T-helper 22 cell (primary cell): ENCODE data around the gene ANKRD53.
A peak's percentile ranks its signal among the peaks of the same experiment; 100 is the strongest.

Source experiments
- DNase-seq: peaks from one replicate; pipeline ENCODE4 v3.0.0-alpha.2; 2020; ENCODE audit warnings: low read depth

ANKRD53 gene

DNA sequence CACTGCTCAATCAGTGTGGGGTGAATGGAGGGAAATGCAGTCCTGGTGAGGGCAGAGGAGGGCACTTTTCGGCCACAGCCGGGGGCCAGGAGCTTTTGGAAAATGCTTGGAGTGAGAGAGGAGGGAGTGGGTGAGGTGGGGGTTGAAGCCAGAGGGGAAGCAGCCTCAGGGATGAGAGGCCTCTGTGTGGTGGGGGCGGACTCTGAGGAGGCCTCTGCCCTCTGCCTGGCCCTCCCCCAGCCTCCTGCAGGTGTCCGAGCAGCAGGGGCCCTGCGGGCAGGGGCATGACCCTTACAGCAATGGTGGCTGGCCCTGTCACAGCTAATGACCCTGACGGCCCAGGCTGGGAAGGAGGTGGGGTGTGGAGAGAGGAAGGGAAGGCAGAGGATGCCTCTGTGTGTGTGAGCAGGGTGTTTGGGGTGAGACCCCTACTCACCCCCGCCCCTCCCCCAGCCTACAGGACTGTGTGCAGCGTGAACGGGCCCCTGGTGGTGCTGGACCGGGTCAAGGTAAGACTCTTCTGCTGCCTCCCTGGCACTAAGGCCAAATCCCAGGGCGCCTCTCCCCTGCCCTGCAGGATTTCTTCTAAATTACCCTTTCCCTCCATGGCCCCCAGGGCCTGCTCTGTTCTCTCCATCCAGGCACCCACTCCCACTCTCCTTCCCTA lies 35.1 kb upstream of the ANKRD53 start:
- no peak for DNase-seq

DNA sequence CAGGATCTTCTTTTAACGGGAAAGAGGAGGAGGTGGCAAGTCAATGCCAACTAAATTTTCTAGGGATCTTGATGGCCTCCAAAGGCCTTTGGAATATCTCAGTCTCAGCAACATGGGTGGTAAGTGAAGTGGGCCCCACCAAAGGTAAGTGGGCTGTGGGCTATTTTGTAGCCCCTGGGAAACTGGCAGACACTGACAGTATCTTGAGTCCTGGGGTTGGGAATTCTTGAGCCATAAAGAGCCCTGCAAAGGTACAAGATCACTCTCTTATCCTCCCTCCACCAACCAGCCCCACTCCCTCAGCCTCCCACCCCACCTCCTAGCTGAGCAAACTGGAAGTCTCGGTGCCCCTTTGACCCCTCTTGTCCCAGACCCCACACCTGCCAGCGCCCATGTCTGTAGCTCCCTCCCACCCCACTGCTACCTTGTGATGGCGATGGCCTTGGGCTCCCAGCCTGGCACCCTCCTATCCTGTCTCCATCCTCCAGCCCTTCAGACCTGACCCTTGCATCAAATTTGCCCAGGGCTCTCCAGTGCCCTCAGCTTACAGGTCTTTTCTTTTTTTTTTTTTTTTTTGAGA lies 34.2 kb upstream of the ANKRD53 start:
- no peak for DNase-seq

DNA sequence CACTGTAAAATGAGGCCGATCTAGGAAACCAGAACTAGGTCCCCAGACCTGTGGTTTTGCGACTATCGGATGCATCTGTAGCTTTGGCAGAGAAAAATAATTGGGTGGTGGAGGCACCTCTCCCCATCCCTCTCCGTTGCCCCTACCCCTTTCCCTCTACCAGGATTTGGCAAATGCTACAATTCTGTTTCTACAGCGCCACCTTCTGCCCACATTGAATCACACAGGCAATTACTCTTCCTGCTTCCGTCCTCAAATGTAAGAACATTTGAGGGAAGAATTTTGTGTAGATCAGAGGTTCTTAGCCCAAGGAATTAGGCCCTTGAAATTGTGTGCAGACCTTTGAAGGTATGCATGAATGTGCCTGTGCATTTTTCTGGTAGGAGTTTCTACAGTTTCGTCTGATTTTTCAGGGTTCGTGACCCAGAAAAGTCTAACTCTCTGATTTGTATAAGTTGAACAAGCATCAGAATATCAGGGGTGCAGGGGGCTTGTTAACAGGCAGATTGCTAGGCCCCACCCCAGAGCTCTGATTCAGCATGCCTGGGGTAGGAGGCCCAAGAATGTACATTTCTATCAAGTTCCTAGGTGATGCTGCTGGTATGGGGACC lies 31.5 kb upstream of the ANKRD53 start:
- DNase-seq = no peak

DNA sequence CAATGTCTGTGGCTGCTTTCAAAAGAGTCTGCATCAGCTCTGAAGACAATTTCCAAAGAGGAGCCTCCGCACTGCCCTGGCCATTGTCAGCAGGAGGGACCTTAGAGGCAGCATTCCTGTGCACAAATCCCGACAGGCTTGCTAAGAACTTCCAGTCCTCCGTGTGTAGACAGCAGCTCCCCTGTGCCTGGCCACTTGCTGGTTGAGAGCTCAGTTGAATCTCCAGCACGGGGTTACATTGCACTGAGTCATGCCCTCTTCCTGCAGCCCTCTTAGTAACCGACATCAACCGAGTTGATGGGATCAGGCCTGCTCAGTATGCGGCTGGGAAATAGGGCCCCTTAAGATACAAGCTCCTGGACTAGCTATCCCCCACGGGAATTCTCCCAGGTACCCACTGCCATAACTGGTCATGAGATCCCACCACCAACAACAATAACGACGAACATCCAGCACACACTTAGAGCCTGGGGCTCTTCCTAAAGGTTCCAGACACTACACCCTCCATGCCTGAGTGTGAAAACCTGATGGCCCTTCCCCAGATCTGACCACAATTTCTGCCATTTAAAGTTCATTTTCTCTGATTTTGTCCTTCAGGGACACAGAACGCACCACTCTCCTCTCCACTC lies 30.8 kb upstream of the ANKRD53 start:
- DNase-seq = no peak

DNA sequence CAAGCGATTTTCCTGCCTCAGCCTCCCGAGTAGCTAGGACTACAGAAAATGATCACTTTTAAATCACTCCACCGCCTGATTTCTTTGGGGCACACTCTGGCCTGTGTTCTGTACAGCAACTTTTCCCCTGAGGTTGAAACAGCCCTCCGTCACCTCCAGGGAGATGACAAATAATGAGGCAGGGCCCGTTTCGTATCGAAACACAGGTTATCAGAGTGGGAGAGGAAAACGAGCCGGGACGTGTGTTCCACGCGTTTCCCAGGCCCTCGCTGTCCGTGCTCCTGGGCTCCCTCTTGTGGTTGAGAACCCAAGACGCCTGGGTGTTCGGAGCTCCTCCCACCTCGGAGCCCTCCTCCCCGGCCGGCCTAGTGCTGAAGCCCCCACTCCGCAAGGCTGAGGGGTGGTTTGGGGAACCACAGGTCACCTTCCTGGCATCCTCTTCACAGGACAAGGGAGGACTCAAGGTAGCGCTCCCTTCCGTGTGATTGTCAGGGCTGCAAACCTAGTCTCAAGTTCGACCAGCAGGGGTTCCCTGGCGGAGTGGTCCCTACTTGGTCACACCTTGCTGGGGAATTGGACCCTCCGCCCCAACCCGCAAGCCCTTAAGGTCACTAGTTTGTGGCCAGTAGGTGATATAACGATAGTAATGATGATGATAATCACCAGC lies 30.0 kb upstream of the ANKRD53 start:
- DNase-seq = peak; percentile 45

DNA sequence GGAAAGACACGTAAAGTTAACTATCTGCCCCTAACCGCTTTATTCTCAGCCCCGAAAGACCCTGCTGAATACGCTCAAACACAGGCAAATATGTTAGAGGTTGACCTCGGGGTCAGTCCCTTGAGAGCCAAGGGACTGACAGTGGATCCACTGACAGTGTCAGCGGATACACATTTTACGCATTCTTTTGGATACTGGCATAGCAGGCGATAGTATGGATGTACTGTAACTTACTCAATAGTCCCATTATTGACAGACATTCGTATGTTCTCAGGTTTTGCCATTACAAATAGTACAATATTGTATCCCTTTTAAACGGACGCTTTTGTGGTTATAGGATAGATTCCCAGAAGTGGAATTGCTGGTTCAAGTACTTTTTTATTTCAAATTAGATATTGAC lies 29.3 kb upstream of the ANKRD53 start:
- no peak for DNase-seq

DNA sequence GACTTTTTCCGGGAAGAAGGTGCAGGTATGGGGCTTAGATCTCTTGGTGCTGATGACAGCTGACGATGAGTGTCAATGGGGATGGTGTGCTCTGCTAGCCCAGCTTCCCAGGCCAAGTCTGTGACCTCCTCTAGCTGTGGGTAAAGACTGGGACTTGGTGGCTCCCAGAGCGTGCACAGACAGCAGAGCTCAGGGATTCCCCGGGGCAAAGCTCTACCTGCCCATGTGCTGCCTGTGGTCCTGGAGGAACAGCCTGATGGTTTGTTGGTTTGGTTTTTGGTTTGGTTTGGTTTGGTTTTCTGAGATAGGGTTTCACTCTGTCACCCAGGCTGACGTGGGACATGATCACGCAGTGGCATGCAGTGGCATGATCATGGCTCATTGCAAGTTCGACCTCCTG lies 23.5 kb upstream of the ANKRD53 start:
- no peak for DNase-seq

DNA sequence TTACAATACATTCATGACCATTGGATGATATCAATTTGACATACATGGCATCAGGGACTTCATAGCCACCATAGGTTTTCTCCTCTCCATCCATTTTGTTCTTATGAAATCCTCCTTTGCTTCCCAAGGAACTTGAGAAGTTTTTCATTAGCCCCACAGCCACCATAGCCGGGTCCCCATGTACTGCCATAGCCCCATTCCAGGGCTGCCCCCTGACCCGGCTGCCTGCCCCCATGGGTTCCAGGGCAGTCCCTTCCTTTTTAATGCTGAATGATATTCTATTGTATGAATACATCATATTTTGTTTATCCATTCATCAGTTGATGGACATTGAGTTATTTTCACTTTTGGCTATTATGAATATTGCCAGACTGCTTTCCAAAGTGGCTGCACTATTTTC lies 22.3 kb upstream of the ANKRD53 start:
- DNase-seq = no peak

DNA sequence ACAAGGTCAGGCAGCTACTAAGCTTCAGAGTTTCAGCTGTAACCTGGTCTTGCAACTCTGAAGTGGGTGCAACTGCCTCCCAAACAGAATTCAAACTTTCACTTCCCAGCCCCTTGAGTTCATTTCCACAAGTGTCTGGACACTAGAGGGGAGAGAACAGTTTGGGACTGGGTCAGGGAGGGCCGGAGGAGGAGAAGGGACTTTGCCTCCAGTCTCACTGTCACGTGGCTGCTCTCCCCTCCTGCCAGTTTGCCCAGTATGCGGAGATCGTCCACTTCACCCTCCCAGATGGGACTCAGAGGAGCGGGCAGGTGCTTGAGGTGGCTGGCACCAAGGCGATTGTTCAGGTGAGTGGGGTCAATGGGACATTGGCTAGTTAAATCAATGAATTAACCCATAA lies 20.6 kb upstream of the ANKRD53 start:
- no peak for DNase-seq

DNA sequence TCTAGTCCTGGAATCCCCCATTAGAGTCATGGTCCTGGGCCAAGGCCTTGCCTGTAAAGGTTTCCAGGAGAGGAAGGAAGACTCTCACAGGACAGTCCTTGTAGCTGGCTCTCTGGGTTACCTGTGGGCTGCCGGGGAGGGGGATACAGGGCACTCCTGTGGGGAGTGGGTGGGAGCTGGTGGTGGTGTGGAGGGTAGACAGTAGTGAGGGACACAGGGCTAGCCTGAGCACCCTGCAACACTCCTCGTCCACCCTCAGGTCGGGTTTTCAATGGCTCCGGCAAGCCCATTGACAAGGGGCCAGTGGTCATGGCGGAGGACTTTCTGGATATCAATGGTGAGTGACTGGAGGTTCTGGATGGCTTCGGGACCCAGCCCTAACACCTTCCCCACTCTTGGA lies 19.7 kb upstream of the ANKRD53 start:
- no peak for DNase-seq

DNA sequence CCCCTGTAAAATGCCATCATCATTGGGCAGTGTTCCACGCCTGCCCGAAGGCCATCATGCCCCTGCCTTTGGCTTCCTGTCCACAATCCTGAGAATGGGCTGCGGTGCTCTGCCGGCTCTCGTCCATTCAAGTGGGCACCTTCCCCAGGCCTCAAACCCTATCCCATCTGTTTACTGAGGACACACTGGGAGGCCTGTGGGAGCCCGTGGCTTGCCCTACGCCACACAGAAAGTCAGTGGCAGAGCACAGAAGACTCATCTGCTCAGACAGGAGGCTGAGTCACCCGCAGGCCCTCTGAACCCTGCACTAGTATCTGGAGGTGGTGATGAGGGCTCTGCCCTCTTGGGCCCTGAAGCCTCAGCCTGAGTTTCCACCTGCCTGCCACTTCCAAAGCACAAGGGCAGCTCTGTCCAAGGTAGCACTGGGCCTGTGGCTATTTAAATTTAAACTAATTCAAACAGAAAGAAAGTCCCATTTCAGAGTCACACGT lies 19.1 kb upstream of the ANKRD53 start:
- no peak for DNase-seq

DNA sequence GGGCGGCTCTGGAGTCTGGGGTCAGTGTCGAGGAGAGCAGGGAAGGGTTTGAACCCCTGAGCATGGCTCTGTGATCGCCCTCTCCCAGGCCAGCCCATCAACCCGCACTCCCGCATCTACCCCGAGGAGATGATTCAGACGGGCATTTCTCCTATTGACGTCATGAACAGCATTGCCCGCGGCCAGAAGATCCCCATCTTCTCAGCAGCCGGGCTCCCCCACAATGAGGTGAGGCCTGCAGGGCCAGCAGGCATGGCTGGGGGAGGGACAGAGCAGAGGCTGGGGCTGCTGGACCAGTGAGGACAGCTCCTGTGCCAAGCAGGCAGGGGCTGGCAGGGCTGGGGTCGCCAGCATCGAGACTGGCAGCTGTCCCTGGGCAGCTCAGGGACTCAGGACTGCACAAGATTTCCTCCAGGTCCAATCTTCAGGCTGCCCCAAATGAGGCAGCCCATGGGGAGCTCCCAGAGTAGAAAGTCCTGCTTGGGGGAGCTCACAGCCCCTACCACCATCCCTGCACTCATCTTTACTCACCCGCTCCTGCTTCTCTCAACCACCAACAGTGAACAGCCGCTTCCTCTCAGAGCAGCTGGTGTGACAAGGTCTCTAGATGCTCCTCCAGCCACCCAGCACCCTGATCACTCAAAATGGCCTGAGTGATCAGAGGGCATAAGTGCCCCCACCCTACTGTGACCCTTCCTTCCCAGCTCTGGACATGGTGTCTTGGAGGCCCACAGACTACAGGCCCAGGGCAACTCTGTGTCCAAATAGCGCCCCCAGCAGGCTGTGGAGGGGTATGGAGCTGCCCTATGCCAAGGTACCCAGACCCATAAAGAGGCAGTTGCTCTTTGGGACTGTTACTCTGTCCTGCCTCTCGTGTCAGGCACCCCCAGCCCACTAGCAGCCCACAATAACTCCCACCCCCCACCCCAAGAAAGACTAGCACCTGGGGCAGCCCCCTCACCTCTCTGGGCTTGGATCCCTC lies 18.3 kb upstream of the ANKRD53 start:
- no peak for DNase-seq

DNA sequence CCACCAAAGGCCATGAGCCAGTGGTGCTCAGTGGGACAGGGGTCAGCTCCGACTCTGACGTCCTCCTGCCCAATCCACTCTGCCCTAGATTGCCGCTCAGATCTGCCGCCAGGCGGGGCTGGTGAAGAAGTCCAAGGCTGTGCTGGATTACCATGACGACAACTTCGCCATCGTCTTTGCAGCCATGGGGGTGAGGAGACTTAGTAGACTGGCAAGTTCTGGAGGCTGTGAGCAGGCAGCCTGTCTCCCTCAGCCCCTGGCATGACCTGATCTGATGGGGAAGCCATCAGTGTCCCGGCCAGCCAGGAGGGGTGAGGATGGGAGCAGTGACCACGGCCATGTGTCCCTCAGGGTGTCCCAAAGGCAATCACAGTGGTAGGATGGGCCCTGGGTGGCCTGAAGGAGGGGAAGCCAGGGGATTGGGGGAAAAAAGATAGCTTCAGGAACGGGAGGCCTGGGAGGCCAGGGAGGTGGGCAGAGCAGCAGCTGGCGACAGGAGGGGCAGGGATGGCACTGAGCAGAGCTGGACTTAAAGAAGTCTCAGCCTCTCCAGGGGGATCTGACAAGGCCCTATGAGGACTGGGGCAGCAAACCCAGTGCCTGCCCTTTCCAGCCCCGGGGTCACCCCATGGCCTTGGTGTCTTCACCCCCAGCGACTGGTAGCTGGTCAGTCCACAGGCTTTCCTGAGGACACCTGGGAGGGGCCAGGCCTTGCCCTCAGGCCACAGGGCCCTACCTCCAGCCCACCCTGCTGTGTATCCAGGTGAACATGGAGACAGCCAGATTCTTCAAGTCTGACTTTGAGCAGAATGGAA lies 17.4 kb upstream of the ANKRD53 start:
- no peak for DNase-seq

DNA sequence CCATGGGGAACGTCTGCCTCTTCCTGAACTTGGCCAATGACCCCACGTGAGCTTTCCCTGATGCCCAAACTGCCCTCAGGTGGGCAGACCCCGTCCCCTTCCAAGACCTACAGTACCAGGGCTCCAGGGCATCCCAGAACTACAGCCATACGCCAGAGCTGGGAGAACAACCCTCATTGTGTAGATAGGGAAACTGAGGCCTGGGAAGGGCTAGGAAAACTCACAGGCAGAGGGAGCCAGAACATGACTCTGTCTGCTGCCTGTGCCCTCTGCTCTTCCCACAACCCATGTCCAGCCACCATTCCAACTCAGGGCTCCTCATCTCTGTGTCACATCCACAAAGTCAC lies 16.8 kb upstream of the ANKRD53 start:
- DNase-seq = no peak

DNA sequence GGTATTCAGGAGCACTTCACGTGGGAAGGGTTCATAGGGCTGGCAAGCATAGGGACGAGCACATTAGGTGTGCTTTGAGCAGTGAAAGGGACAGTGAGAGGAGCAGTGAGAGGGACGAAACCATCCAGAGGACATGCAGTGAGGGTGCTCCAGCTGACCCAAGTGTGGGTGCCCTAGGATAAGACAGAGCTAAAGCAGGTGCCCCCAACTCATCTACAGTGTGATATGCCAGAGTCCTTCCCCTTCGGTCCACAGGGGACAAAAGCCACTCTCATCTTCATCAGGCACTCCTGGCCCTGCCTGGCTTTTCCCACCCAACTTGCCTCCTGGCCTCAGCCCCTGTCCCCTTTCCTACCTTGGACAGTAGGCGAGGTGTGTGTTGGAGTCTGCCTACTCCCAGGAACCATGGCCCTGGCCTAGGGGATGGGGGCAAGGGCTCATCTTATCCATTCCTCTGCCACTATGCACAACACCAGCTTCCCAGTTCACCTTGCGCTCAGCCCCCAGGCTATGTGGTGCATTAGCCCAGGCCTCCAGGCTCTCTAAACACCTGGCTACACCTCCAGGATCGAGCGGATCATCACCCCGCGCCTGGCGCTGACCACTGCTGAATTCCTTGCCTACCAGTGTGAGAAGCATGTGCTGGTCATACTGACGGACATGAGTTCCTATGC lies 16.1 kb upstream of the ANKRD53 start:
- no peak for DNase-seq

DNA sequence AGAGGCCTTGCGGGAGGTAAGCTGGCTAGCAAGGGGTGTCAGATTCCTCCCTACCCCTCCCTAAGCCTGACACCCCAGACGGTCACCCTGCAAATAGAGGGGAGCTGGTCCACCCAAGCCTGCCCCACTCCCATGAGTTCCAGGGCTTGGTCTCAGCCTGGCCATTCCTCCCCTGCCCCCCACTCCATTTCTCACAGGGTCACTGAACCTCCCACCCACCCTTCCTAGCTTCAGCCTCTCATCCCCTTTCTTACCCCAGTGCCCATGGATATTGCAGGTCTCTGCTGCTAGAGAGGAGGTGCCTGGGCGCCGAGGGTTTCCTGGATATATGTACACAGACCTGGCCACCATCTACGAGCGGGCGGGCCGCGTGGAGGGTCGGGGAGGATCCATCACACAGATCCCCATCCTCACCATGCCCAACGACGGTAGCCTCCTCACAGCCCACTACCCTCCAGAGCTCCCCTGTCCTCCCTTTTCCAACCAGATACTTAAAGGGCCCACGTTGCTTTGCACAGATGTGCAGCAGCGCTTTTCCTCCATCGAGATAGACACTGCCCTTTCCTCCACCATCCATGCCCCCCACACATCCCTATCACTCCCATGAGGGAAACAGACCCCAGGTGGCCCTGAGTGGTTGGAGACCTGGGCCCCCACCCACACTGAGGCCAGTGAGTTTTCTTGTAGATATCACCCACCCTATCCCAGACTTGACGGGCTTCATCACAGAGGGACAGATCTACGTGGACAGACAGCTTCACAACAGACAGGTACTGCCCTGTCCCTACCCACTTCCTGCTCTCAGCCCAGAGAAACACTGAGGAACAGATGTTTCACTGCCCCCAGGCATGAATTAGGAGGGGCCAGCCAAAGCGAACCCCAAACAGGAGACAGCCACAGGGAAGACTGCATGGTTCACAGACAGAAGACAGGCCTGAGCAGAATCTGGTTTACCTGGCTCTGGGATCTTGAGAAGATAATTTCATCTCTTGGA lies 15.2 kb upstream of the ANKRD53 start:
- no peak for DNase-seq

DNA sequence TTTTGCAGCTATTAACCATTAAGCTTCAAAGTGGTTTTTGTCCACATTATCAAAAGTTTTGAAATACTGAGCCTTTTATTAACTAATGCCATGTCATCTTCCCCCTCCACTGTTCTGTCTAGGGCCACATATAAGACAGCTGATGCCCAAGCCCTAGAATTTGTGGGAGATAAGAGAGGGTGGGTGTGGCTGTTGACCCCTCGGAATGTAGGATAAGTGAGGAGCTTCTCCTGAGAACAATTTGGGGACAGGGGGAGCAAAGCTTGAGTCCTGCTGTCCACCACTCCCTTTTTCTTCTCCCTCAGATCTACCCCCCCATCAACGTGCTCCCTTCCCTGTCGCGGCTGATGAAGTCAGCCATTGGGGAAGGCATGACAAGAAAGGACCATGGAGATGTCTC lies 14.3 kb upstream of the ANKRD53 start:
- no peak for DNase-seq

DNA sequence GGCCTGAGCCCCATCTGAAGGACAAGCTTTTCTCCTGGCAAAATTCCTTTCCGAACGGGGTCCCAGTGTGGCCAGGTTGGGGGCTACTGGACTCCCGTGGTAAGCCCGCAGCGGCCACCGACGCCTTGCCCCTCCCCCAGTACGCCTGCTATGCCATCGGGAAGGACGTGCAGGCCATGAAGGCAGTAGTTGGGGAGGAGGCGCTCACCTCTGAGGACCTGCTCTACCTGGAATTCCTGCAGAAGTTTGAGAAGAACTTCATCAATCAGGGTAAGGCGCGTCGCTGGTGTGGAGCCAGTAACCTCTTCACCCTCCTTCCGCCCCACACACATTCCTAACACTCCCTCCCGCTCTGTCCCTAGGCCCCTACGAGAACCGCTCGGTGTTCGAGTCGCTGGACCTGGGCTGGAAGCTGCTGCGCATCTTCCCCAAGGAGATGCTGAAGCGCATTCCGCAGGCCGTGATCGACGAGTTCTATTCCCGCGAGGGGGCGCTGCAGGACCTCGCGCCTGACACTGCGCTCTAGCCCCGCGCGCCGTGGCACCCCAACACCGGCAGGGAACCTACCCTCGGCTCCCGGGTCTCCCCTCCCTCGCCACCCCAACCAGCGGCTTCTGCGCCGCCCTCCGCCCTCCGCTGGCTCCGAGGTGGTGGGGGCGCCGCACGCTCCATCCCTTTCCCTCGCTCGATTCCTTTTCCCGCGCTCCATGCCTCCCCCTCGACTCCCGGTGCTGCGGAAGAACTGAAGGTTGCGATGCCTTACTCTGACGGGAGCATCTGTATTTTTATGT lies 13.6 kb upstream of the ANKRD53 start:
- peak; percentile 58 for DNase-seq
